Testis (tissue), 2 donors: ENCODE results near the gene TMEM232.

ENCODE experiments used
- CTCF ChIP-seq, 3 experiments: fragments of 450-650 bp in 2 of 3; fragments of 200-600 bp in 1 of 3; sonication (generic) in 1 of 3; IDR thresholded peaks; one replicate each; pipeline ENCODE4 v1.5.1; 2016 to 2019; ENCODE audit warnings: antibody characterized with exemption in 3 of 3, mild to moderate bottlenecking in 2 of 3, moderate library complexity in 1 of 3
- POLR2A ChIP-seq: fragments of 450-650 bp; IDR thresholded peaks from one replicate; pipeline ENCODE4 v1.6.1; 2017; ENCODE audit warnings: antibody characterized with exemption, mild to moderate bottlenecking, moderate library complexity

GRCh38 chr5:110506378-110506777 is 220.1 kb downstream of the TMEM232 start:
- TF ChIP-seq CTCF (IDR thresholded peaks at IDR 0.05) (no peak), POLR2A (no peak)
